ENCODE results near the gene HMCN2.

Gene HMCN2

GRCh38 chr9:130325921-130326320 lies 60.4 kb downstream of the HMCN2 start:
- no peaks in the 10 kb centered on the region for H3K27me3 ChIP-seq (ENCODE audit: control insufficient read depth, insufficient read depth, low read length)
- no peak overlapping the region for H3K9ac ChIP-seq
- H3K4me2 ChIP-seq (ENCODE audit: low read length) = no peak overlapping the region
- TF ChIP-seq CTCF (IDR thresholded peaks at IDR 0.05) = no peak
- no peak overlapping the region for H2AFZ ChIP-seq
- no peaks in the 10 kb centered on the region for H3K4me1 ChIP-seq
- no peaks in the 10 kb centered on the region for H3K9me3 ChIP-seq (ENCODE audit: control insufficient read depth, low read length)
- H3K36me3 ChIP-seq (ENCODE audit: control insufficient read depth, insufficient read depth, low read length) = no peaks in the 10 kb centered on the region
- no peak overlapping the region for H3K27ac ChIP-seq
- no peak overlapping the region for H3K4me3 ChIP-seq (ENCODE audit: low read depth, low read length)
- H3K79me2 ChIP-seq = no peaks in the 10 kb centered on the region

- Histone ChIP-seq H3K27ac (no peak overlapping the region), H3K4me2 (ENCODE audit: low read length) (no peak overlapping the region), H3K79me2 (no peaks in the 10 kb centered on the region), H3K9ac (no peak overlapping the region), H3K36me3 (ENCODE audit: control insufficient read depth, insufficient read depth, low read length) (no peaks in the 10 kb centered on the region), H2AFZ (no peak overlapping the region), H3K4me3 (ENCODE audit: low read depth, low read length) (no peak overlapping the region), H3K4me1 (no peaks in the 10 kb centered on the region), H3K9me3 (ENCODE audit: control insufficient read depth, low read length) (no peaks in the 10 kb centered on the region), H3K27me3 (ENCODE audit: control insufficient read depth, insufficient read depth, low read length) (no peaks in the 10 kb centered on the region)
- TF ChIP-seq CTCF (IDR thresholded peaks at IDR 0.05) = no peak
Observed at GRCh38 chr9:130327070-130327780, 61.7 kb downstream of the HMCN2 start.

DNA sequence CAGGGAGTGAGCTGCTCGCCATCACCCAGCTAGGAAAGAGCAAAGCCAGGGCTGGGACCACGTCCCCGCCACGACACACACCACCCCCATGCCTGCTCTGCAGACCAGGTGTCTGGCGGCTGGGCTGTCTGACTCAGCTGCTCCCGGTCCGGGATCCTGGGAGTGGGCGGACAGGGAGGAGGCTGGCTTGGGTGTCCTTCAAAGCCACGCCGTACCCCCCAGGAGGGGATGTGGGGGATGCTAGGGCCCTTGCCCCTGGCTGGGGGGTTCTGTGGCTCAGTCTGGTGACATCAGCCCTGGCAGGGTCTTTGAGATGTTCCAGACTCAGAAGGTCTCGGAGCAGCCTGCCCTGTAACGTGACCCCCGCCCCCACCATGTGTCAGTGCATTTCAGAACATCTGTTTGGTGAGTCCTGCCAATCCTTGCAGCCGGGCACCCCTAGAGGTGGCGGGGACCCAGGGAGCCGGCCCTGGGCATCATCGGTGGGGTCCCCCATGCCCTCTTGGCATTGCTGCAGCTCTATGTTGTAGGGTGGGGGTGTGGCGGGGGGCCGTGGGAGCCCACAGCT lies 62.3 kb downstream of the HMCN2 start:
- TF ChIP-seq CTCF (IDR thresholded peaks at IDR 0.05) = no peak
- H3K4me2 ChIP-seq (ENCODE audit: low read length) = no peak overlapping the region
- no peak overlapping the region for H3K27ac ChIP-seq
- H3K36me3 ChIP-seq (ENCODE audit: control insufficient read depth, insufficient read depth, low read length) = no peaks in the 10 kb centered on the region
- H3K9me3 ChIP-seq (ENCODE audit: control insufficient read depth, low read length) = no peaks in the 10 kb centered on the region
- no peak overlapping the region for H3K9ac ChIP-seq
- no peaks in the 10 kb centered on the region for H3K79me2 ChIP-seq
- H3K4me1 ChIP-seq = no peaks in the 10 kb centered on the region
- no peak overlapping the region for H2AFZ ChIP-seq
- no peak overlapping the region for H3K4me3 ChIP-seq (ENCODE audit: low read depth, low read length)
- H3K27me3 ChIP-seq (ENCODE audit: control insufficient read depth, insufficient read depth, low read length) = no peaks in the 10 kb centered on the region

DNA sequence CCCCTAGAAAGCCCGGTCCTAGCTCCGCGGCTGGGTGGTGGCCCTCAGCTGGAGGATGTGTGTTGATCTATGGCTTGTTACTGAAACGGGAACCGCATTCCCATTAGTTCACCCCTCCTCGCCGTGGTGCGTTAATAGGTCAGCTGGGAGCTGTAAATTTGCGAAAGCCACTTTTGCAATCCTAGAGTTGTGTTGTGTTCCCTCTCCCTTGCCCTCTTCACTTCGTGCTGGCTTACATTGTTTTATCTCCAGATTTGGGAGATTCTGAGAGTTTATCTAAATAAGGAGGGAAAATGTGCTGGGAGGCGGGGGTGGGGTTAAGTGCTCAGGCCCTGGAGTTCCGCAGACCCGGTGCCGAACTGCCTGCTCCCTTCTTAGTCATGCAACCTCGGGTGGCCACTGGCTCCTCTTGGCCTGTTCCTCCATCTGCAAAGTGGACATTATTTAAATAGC lies 62.8 kb downstream of the HMCN2 start:
- Histone ChIP-seq H3K4me3 (ENCODE audit: low read depth, low read length) (no peak overlapping the region), H2AFZ (no peak overlapping the region), H3K27ac (no peak overlapping the region), H3K36me3 (ENCODE audit: control insufficient read depth, insufficient read depth, low read length) (no peaks in the 10 kb centered on the region), H3K9ac (no peak overlapping the region), H3K4me2 (ENCODE audit: low read length) (no peak overlapping the region), H3K79me2 (no peaks in the 10 kb centered on the region), H3K9me3 (ENCODE audit: control insufficient read depth, low read length) (no peaks in the 10 kb centered on the region), H3K4me1 (no peaks in the 10 kb centered on the region), H3K27me3 (ENCODE audit: control insufficient read depth, insufficient read depth, low read length) (no peaks in the 10 kb centered on the region)
- TF ChIP-seq CTCF (IDR thresholded peaks at IDR 0.05) = no peak

- Histone ChIP-seq H3K36me3 (ENCODE audit: control insufficient read depth, insufficient read depth, low read length) (no peaks in the 10 kb centered on the region), H3K9me3 (ENCODE audit: control insufficient read depth, low read length) (no peaks in the 10 kb centered on the region), H3K4me3 (ENCODE audit: low read depth, low read length) (no peak overlapping the region), H2AFZ (no peak overlapping the region), H3K27ac (no peak overlapping the region), H3K79me2 (no peaks in the 10 kb centered on the region), H3K4me1 (no peaks in the 10 kb centered on the region), H3K4me2 (ENCODE audit: low read length) (no peak overlapping the region), H3K9ac (no peak overlapping the region), H3K27me3 (ENCODE audit: control insufficient read depth, insufficient read depth, low read length) (no peaks in the 10 kb centered on the region)
- TF ChIP-seq CTCF (IDR thresholded peaks at IDR 0.05) = no peak
Observed at GRCh38 chr9:130329061-130329460, 63.5 kb downstream of the HMCN2 start.

Data from parathyroid adenoma (tissue), 2 donors.